Osteocyte (in vitro differentiated cells): ENCODE measurements around the gene LVRN. TPM values are rescaled to one million over a fixed set of nuclear protein-coding genes. Genes with fewer than 3 reads are reported as not detected.

ENCODE experiments used
- DNase-seq: peaks from one replicate; pipeline ENCODE4 v3.0.0; 2021; ENCODE audit warnings: mixed read lengths; ENCODE audit not compliant: unreplicated experiment; ENCODE audit errors: extremely low spot score
- H3K27ac Mint-ChIP-seq: one replicate; pipeline ENCODE4 v1.8.0; 2021; ENCODE audit warnings: mild to moderate bottlenecking, mixed read lengths; ENCODE audit not compliant: unreplicated experiment
- H3K27me3 Mint-ChIP-seq: one replicate; pipeline ENCODE4 v1.8.0; 2021; ENCODE audit warnings: mixed read lengths; ENCODE audit not compliant: unreplicated experiment
- H3K36me3 Mint-ChIP-seq: one replicate; pipeline ENCODE4 v1.8.0; 2021; ENCODE audit warnings: mixed read lengths; ENCODE audit not compliant: unreplicated experiment
- H3K4me1 Mint-ChIP-seq: one replicate; pipeline ENCODE4 v1.8.0; 2021; ENCODE audit warnings: mixed read lengths; ENCODE audit not compliant: unreplicated experiment
- H3K4me3 Mint-ChIP-seq: one replicate; pipeline ENCODE4 v1.8.0; 2021; ENCODE audit warnings: mild to moderate bottlenecking, moderate library complexity, mixed read lengths; ENCODE audit not compliant: unreplicated experiment
- H3K9me3 Mint-ChIP-seq: one replicate; pipeline ENCODE4 v1.8.0; 2021; ENCODE audit warnings: mixed read lengths; ENCODE audit not compliant: unreplicated experiment
- CTCF ChIP-seq: fragments of 200-600 bp; sonication (generic); IDR thresholded peaks from 2 replicates; pipeline ENCODE4 v1.5.0; 2021; ENCODE audit warnings: antibody characterized with exemption, mild to moderate bottlenecking, moderate library complexity
- total RNA-seq: library from RNA; stranded (reverse); gene quantifications from 2 replicates; pipeline ENCODE4 v1.2.1, GENCODE V29; 2021

Gene LVRN
- total RNA-seq, 1 donor from 2014 or later, result 0.40 TPM

GRCh38 chr5:115932991-115933390 is 29.3 kb upstream of the LVRN start:
- Mint-ChIP-seq H3K36me3 (no peaks in the 10 kb centered on the region), H3K4me1 (no peaks in the 10 kb centered on the region), H3K9me3 (no peaks in the 10 kb centered on the region), H3K27me3 (no peaks in the 10 kb centered on the region), H3K27ac (no peak overlapping the region), H3K4me3 (no peak overlapping the region)
- no peak for TF ChIP-seq CTCF
- DNase-seq, result no peak

GRCh38 chr5:115934388-115934974 is 27.8 kb upstream of the LVRN start:
- Mint-ChIP-seq H3K4me1 (peaks cover 10% of the 10 kb centered on the region), H3K36me3 (no peaks in the 10 kb centered on the region), H3K27me3 (no peaks in the 10 kb centered on the region), H3K4me3 (no peak overlapping the region), H3K9me3 (no peaks in the 10 kb centered on the region), H3K27ac (no peak overlapping the region)
- TF ChIP-seq CTCF, result no peak
- DNase-seq, result no peak

- Mint-ChIP-seq H3K4me1 (peaks cover 14% of the 10 kb centered on the region), H3K4me3 (no peak overlapping the region), H3K36me3 (no peaks in the 10 kb centered on the region), H3K27me3 (no peaks in the 10 kb centered on the region), H3K9me3 (no peaks in the 10 kb centered on the region), H3K27ac (no peak overlapping the region)
- no peak for DNase-seq
- no peak for TF ChIP-seq CTCF
Observed at GRCh38 chr5:115936031-115936430, 26.2 kb upstream of the LVRN start.

- no peak for DNase-seq
- peaks cover 18% of the 10 kb centered on the region for H3K4me1 Mint-ChIP-seq
- H3K36me3 Mint-ChIP-seq, result no peaks in the 10 kb centered on the region
- H3K9me3 Mint-ChIP-seq, result no peaks in the 10 kb centered on the region
- TF ChIP-seq CTCF, result no peak
- H3K4me3 Mint-ChIP-seq, result no peak overlapping the region
- H3K27ac Mint-ChIP-seq, result no peak overlapping the region
- no peaks in the 10 kb centered on the region for H3K27me3 Mint-ChIP-seq
Observed at GRCh38 chr5:115939059-115939458, 23.2 kb upstream of the LVRN start.

- no peaks in the 10 kb centered on the region for H3K9me3 Mint-ChIP-seq
Observed at GRCh38 chr5:115940080-115940810, 22.0 kb upstream of the LVRN start.

More at GRCh38 chr5:115940080-115940810, 22.0 kb upstream of the LVRN start:
- Mint-ChIP-seq H3K27me3 (no peaks in the 10 kb centered on the region), H3K36me3 (no peaks in the 10 kb centered on the region), H3K4me3 (no peak overlapping the region), H3K27ac (peak overlapping the region; percentile 66), H3K4me1 (peaks cover 18% of the 10 kb centered on the region)
- DNase-seq, result no peak
- no peak for TF ChIP-seq CTCF
